Coronary artery (tissue), 2 donors: ENCODE results near the gene IDH3B.

Experiments used
- DNase-seq: peaks from one replicate; pipeline ENCODE4 v3.0.0-alpha.2; 2017; ENCODE audit warnings: low spot score
- H3K27ac ChIP-seq, 2 donors: fragments of 200-600 bp; sonication (generic); one replicate each; pipeline ENCODE4 v1.5.1; 2016 to 2019
- H3K4me3 ChIP-seq: fragments of 200-600 bp; sonication (generic); 2 replicates; pipeline ENCODE4 v1.5.1; 2016; ENCODE audit warnings: mild to moderate bottlenecking, moderate library complexity
- CTCF ChIP-seq: fragments of 200-600 bp; sonication (generic); IDR thresholded peaks from one replicate; pipeline ENCODE4 v1.5.1; 2019; ENCODE audit warnings: antibody characterized with exemption

The IDH3B gene

GRCh38 chr20:2626853-2627541, 37.0 kb downstream of the IDH3B start:
- H3K4me3 ChIP-seq = no peak overlapping the region
- no peak for TF ChIP-seq CTCF
- no peak for DNase-seq
- H3K27ac ChIP-seq = no peak overlapping the region

DNA sequence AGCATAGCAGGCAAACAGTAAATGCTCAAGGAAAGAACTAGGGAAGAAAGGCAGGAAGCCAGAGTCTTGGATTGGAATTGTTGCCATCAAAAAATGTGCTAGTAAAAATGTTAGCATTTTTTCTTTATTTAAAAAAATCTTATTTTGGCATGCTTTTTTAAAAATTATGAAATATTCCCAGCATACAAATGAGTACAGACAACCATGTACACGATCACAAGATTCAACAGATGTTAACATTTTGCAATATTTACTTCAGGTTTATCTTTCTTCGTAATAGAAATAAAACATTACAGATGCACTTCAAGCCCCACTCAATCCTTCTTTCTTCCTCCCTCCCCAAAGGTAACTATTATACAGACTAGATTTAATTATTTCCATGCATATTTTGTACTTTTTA, 39.0 kb downstream of the IDH3B start:
- TF ChIP-seq CTCF = no peak
- no peak for DNase-seq
- H3K27ac ChIP-seq = peak overlapping the region in 1 of 2 donors; percentile 43
- H3K4me3 ChIP-seq = no peak overlapping the region

- no peak overlapping the region for H3K4me3 ChIP-seq
- DNase-seq = no peak
- TF ChIP-seq CTCF = no peak
- H3K27ac ChIP-seq = peak overlapping the region in 1 of 2 donors; percentile 70
Measured at GRCh38 chr20:2624190-2624589, 39.8 kb downstream of the IDH3B start.

- no peak overlapping the region for H3K27ac ChIP-seq
- no peak for TF ChIP-seq CTCF
Measured at GRCh38 chr20:2619961-2620595, 43.9 kb downstream of the IDH3B start.

DNA sequence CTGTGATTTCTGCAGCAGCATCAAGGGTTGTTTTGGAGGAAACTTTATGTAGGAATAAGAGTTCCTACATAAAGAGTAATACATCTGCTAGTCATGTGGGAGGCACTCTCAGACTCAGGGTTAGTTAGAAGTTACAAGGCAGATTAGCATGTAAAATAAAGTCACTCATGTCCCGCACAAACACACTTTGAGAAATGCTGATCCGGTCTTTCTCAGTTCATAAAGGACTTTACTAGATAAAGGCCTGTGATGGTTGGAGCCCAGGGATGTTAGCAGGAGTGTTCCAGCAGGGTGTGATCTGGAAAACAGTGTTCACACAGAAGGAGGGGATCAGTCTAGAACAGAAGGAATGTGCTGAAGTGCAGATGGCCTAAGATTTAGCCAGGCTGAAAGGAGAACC, 44.7 kb downstream of the IDH3B start:
- H3K4me3 ChIP-seq = no peak overlapping the region
- no peak for TF ChIP-seq CTCF

More at GRCh38 chr20:2619961-2620595, 43.9 kb downstream of the IDH3B start:
- no peak for DNase-seq
- H3K4me3 ChIP-seq = no peak overlapping the region

GRCh38 chr20:2618815-2619214, 45.2 kb downstream of the IDH3B start:
- H3K27ac ChIP-seq = no peak overlapping the region
- TF ChIP-seq CTCF = no peak
- H3K4me3 ChIP-seq = no peak overlapping the region
- no peak for DNase-seq

More for the DNA sequence above, 44.7 kb downstream of the IDH3B start:
- H3K27ac ChIP-seq = no peak overlapping the region
- DNase-seq = no peak
